ENCODE data around the gene NPDC1.

NPDC1 gene

DNA sequence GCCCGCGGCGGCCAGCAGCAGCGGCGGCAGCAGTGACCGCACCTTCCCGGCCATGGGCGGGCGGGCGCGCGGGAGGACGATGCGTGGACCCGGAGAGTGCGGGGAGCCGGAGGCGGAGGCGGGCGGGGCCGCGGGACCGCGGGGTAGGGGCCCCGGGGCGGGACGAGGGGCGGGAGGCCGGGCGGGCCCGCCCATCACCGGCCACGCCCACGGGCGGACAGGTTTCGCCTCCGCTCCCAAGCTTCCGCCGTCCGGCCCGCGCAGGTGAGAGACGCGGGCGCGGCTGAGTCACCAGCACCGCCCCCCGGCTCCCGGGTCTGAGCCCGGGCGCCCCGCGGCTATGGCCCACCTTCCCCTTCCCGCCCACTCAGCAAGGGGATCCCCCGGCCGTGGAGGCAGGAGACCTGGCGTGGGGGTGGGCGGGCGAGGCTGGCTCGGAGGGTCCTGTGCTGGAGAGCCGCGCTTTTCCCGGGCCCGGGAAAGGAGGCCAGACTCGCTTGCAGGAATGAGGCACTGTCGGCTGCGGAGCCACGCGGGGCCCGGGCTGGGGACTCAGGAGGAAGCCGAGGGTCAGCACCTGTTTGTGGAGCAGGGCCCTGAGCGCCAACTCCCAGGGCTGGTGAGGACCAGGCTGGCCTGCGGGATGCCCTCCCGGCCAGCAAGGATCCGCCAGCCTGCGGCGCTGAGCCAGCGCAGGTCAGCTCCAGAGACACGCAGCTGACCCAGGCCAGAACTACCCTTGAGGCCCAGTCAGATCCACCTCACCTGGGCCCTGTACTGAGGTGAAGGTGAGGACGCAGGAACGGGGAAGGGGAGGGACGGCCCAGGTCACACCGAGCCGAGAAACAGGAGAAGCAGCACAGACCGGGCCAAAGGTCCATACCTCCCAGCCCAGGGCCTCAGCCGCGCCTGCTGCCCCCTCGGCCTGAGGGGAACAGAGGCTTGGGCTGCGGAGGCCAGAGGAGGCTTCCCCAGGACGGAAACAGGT is 8.3 kb upstream of the NPDC1 start, which contains the start of gene ENTPD2:
ENTPD2 (minus strand) TSS at position 118 of the 988 bp plus-strand sequence; CDS start at position 54, 64 bp downstream.
- TF ChIP-seq, protein P1, sequence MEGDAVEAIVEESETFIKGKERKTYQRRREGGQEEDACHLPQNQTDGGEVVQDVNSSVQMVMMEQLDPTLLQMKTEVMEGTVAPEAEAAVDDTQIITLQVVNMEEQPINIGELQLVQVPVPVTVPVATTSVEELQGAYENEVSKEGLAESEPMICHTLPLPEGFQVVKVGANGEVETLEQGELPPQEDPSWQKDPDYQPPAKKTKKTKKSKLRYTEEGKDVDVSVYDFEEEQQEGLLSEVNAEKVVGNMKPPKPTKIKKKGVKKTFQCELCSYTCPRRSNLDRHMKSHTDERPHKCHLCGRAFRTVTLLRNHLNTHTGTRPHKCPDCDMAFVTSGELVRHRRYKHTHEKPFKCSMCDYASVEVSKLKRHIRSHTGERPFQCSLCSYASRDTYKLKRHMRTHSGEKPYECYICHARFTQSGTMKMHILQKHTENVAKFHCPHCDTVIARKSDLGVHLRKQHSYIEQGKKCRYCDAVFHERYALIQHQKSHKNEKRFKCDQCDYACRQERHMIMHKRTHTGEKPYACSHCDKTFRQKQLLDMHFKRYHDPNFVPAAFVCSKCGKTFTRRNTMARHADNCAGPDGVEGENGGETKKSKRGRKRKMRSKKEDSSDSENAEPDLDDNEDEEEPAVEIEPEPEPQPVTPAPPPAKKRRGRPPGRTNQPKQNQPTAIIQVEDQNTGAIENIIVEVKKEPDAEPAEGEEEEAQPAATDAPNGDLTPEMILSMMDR (IDR thresholded peaks at IDR 0.05; ENCODE audit: low read depth, low read length, missing control alignments), result no peak
- no peak for DNase-seq (ENCODE audit: low read depth)
- H3K4me3 ChIP-seq (ENCODE audit: low read depth, low read length), result no peak within 1 kb of the TSS; the same call in 1 of the 2 replicates

DNA sequence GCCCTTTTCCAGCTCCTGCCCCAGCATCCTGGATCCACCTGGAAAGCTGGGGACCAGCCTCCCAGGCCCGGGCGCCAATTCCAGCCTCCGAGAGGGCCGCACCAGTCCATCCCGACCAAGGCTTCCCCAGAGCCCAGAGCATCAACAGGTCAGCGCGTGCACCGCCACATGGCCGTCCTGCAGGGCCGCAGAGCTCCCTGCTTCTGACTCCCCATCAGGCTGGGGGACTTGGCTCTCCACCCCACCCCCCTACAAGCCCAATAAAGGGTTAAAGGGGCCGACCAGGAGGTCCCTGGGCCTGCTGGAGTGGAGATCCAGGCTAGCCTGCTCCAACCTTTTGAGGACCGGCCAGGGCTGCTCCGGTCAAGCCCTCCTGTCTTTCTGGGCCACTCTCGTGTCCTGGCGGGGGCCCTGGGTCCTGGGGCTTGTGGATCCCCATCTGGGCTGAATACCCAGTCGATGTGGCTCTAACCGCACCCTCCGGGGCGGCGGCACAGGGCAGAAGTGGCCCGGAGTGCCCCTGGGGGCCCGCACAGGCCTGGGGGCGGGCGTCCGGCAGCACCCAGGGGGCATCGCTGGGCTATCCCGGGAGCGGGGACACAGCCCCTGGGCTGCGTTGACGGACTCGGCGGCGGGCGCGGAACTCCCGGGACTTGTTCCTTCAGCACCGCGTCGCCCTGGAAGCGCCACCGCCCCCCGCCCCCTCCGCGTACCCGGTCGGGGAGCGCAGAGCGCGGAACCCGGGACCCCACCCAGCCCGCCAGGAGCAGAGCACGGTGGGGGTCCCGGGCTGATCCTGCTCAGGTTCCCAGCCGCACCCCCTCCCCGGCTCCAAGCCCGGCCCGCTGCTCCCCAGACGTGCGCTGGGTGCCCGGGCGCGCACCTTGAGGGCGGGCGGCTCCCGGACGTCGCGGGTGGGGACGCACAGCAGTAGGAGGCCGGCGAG is 7.3 kb upstream of the NPDC1 start:
- DNase-seq (ENCODE audit: low read depth), result no peak
- H3K4me3 ChIP-seq (ENCODE audit: low read depth, low read length), result no peak overlapping the region; the same call in 1 of the 2 replicates
- TF ChIP-seq, protein P1 (IDR thresholded peaks at IDR 0.05; ENCODE audit: low read depth, low read length, missing control alignments), result no peak

DNA sequence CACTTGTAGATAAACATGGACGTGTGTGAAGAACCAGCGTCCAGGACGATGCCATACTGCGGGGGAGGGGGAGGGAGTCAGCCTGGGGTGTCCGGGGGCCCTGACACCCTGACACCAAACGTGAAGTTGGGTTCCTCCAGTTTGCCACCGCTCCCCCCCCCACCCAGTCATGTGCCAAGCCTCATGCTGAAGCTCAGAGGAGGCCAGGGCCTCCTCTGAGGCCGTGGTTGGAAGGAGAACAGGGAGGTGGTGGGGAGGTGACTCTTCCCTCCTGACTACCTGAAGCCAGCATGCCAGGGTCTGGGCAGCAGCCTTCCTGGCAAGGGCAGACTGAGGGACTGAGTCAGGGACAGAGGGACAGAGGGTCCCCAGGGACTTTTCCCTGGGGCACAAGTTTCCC is 6.3 kb upstream of the NPDC1 start:
- TF ChIP-seq, protein P1 (IDR thresholded peaks at IDR 0.05; ENCODE audit: low read depth, low read length, missing control alignments), result no peak
- DNase-seq (ENCODE audit: low read depth), result no peak
- H3K4me3 ChIP-seq (ENCODE audit: low read depth, low read length), result no peak overlapping the region

GRCh38 chr9:137051145-137051724 is 5.3 kb upstream of the NPDC1 start:
- TF ChIP-seq, protein P1 (IDR thresholded peaks at IDR 0.05; ENCODE audit: low read depth, low read length, missing control alignments), result no peak
- no peak overlapping the region for H3K4me3 ChIP-seq (ENCODE audit: low read depth, low read length)
- DNase-seq (ENCODE audit: low read depth), result no peak

- no peak for DNase-seq (ENCODE audit: low read depth)
- TF ChIP-seq, protein P1 (IDR thresholded peaks at IDR 0.05; ENCODE audit: low read depth, low read length, missing control alignments), result no peak
- H3K4me3 ChIP-seq (ENCODE audit: low read depth, low read length), result no peak overlapping the region
Measured at GRCh38 chr9:137050570-137050969, 4.6 kb upstream of the NPDC1 start.

Measured in GM12864 (cell line).